H54 (cell line): ENCODE data around the gene ADARB1.

Experiments
- DNase-seq: peaks from one replicate; pipeline ENCODE4 v3.0.0; 2011; ENCODE audit warnings: low spot score, mixed read lengths; ENCODE audit not compliant: insufficient read length
- FAIRE-seq: peaks from 3 replicates; lab custom pipeline; 2011; peaks lifted over from hg19 to GRCh38; lab: Jason Lieb, UNC
- POLR2A ChIP-seq: IDR thresholded peaks from 2 replicates; pipeline ENCODE4 v1.6.1; 2011; ENCODE audit warnings: low read depth, mild to moderate bottlenecking, low read length

The ADARB1 gene

DNA sequence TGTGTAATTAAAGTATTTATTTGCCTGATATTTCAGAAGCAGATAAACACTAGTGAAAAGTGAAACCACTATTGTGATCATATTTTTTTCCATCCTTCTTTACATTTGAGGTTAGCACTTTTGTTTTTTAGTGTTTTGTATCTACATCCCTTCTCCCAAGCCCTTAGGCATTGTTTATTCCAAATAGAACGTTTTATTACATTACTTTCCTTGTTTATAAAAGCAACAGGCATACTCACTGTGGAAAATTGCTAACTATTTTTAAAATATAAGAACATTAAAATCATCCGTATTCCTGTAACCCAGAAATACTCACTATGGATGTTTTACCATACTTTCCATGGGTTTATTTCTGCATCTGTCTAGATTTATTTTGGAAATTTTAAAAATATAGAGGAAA is 109.5 kb downstream of the ADARB1 start:
- TF ChIP-seq POLR2A = no peak
- DNase-seq (no peak), FAIRE-seq (no peak)

DNA sequence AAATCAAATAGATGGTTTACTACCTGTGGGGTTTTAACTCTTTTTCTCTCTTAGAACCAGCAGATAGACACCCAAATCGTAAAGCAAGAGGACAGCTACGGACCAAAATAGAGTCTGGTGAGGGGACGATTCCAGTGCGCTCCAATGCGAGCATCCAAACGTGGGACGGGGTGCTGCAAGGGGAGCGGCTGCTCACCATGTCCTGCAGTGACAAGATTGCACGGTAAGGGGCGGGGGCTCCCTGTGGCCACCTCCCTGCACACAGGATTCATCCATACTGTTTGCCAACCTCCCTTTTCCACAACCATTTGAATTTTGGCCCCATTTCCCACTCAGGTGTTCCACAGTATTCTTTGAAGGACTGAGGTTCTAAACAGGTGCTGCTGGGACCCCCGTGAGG is 110.5 kb downstream of the ADARB1 start:
- DNase-seq (no peak), FAIRE-seq (no peak)
- no peak for TF ChIP-seq POLR2A

DNA sequence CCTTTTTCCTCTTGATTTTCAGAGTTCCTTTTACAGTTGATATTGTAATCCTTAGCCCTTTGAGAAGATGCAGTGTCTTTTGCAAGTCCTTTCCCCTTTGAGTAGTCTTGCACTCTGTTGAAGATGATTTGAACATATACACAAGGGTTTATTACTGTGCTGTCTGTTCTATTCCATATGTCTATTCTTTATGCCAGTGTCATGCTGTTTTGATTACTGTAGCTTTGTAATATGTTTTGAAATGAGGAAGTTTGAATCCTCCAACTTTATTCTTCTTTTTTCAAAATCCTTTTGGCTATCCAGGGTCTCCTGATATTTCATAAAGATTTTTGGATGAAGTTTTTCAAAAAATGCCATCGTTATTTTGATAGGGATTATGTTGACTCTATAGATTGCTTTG is 112.3 kb downstream of the ADARB1 start:
- peak; percentile 58 for FAIRE-seq
- DNase-seq = no peak
- TF ChIP-seq POLR2A = no peak

DNA sequence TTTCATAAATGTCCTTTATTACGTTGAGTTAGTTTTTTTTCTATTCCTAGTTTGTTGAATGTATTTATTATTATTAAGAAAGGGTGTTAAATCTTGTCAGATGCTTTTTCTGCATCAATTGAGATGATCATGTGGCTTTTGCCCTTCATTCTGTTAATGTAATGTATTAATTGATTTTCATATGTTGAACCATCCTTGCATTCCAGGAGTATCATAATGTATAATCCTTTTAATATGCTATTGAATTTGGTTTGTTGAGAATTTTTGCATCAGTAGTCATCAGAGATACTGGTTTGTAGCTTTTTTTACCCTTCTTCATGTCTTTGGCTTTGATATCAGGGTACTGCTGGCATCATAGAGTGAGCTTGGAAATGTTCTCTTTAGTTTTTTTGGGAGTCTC is 113.3 kb downstream of the ADARB1 start:
- FAIRE-seq = no peak
- no peak for DNase-seq
- TF ChIP-seq POLR2A = no peak

DNA sequence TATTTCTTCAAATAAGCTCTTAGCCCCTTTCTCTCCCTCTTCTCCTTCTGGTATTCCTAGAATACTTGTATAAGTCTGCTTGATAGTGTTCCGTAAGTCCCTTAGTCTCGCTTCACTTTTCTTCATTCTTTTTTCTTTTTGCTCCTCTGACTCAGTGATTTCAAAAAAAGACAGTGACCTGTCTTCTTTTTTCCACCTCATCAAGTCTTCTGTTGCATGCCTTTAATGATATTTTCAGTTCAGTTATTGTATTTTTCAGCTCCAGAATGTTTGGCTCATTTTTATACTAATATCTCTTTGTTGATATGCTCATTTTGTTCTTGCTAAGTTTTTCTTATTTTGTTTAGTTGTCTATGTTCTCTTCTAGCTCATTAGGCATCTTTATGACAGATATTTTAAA is 115.6 kb downstream of the ADARB1 start:
- no peak for TF ChIP-seq POLR2A
- no peak for FAIRE-seq
- no peak for DNase-seq

DNA sequence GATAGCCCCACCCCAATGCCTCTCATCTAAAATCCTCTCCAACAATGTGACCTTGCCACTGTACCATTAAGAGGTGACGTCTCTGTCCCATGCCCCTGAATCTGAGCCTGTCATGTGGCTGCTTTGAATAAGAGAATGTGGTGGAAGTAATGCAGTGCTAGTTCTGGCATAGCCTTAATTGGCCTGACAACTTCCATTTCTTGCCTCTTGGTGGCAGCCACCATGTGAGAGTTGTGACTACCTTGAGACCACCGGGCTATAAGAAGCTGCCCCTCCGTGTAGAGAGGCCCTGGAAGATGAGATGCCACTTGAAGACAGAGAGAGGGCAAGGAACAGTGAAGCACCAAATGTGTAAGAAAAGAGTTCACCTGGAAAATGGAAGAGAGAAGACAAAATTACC is 118.0 kb downstream of the ADARB1 start:
- FAIRE-seq = no peak
- DNase-seq = no peak
- no peak for TF ChIP-seq POLR2A

DNA sequence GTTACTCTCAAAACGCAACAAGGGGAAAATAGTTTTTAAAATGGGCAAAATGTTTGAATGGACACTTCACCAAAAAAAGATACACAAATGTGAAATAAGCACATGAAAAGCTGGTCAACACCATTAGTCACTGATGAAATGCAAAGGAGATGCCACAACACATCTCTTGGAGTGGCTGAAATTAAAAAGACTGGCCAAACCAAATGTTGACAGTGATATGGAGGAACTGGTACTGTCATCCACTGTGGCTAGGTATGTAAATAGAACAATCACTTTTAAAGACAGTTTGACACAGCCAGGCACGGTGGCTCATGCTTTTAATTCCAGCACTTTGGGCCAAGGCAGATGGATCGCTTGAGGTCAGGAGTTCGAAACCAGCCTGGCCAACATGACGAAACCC is 122.2 kb downstream of the ADARB1 start:
- no peak for DNase-seq
- no peak for FAIRE-seq
- TF ChIP-seq POLR2A = no peak

DNA sequence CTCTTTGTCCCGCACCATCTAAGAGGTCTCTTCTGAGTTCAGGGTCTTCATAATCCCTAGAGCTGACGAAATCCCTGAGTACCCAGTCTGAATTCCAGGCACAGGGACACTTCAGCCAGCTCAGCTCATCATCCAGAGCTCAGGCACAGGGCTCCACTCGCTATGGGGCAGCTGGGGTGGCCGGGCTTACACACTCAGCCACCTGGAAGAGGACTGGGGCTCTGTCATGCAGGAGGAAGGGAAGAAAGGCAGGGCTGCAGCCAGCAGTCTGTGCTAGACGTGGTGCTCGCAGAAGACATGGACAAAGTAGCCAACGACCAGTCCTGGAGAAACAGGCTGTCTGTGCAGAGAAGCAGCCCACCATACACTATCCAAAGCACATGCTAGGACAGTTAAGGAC is 124.8 kb downstream of the ADARB1 start:
- DNase-seq (no peak), FAIRE-seq (no peak)
- TF ChIP-seq POLR2A = no peak

DNA sequence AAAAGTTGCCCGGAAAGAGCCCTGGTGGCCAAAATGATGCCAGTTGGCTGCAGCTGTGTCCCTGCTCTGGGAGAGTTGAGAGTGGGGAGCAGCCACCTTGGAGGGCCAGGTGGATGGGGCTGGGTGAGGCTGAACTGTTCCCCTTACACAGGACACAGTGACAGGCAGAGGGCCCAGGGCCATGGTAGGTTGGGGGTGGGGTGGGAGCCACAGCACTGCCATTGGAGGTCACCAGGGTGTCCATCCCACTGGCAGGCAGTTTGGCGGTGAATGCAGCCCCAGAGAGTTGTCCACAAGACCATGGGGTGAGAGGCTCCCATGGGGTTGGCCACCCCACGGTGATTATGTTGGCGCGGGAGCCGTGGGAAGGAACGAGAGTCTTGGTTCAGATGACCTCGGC is 125.7 kb downstream of the ADARB1 start:
- no peak for DNase-seq
- no peak for FAIRE-seq

DNA sequence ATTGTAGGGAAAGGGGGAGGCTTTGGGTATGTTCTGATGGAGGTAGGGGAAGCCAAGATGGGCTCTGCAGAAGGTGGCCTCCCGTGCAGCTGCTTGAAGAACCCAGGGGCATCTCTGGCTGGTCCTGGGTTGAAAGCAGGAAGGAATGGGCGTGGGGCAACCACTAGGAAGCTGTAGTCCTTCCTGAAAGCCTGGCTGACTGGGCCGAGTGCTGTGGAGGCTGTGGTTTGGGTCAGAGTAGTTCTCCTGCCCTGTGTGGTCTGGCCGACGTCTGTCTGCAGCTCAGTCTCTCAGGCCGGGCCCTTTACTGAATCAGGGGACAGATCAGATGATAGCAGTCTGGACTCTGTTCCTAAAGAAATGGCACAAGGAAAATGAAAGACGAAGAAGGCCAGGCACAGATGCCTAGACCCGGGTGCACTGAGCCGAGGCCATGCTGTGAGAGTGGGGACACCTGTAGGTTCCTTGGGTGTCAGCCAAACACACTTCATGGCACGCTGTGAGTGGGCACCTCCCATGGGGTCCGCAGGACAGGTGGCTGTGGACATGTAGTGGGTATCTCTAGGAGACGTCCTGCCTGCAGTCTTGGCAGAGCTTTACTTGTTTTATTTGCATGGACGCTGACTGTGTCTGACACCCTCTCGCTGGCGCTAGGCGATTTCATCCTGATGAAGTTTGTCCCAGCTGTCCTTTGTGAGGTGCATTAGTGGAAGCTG is 126.4 kb downstream of the ADARB1 start:
- DNase-seq = no peak
- no peak for TF ChIP-seq POLR2A
- no peak for FAIRE-seq

More for the DNA sequence above, 125.7 kb downstream of the ADARB1 start:
- no peak for TF ChIP-seq POLR2A

DNA sequence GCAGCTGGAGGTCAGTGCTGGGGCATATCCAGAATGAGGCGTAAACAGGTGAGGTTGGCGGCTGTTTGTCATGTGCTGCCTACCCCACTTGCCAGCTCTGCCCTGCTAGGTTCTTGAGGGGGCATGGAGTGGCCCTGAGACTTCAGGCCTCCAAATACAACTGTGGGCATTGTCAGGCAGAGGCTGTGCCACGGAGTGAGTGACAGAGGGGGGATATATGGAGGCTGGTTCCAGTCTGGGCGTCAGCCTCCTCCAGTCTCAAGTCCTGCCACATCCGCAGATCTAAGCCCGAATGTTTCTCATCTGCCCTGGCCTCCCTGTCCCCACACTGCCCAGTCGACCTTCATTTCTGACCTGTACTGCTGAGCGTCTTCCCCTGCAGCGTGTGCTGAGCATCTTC is 128.0 kb downstream of the ADARB1 start:
- TF ChIP-seq POLR2A = no peak
- DNase-seq (no peak), FAIRE-seq (no peak)

DNA sequence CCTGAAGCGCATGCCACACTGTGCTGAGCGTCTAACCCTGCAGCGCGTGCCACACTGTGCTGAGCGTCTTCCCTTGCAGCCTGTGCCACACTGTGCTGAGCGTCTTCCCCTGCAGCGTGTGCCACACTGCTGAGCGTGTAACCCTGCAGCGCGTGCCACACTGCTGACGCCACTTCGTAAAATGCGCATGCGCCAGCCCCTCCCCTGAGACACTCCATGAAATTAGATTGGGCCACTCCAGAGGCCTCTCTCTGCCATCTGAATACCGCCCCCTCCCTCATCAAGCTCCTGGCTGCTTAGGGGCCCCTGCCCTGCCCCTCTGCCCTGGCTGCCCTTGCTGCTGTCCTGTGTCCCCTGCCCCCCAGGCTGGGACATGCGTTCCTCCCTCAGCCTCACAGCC is 128.5 kb downstream of the ADARB1 start:
- FAIRE-seq = no peak
- DNase-seq = no peak
- no peak for TF ChIP-seq POLR2A

DNA sequence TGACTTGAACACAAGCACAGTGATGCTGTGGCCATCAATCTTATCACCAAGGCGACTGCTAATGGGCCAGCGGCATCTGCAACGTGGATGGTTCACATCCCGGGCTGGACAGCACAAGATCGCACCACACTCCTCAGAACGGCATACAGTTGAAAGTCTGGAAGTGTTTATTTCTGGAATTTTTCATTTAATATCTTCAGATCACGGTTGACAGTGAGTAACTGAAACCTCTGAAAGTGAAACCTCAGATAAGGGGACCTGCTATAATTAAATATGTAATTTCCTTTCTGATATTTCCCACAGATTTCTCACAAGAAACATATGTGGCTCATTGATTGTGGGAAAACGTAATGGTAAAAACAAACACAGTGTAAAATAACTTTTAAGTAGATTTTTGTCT is 129.6 kb downstream of the ADARB1 start:
- FAIRE-seq (no peak), DNase-seq (no peak)
- TF ChIP-seq POLR2A = no peak

DNA sequence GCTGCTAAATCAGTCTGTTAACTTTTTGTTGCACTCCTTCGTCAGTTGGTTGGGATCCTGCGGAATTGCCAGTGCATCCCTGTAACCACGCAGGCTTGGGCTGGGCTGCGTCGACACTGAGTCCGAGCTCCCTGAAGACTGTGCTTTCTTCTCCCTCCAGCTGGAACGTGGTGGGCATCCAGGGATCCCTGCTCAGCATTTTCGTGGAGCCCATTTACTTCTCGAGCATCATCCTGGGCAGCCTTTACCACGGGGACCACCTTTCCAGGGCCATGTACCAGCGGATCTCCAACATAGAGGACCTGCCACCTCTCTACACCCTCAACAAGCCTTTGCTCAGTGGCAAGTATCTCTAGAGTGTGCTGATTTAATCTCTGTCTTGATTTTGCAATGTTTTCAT is 130.0 kb downstream of the ADARB1 start:
- no peak for TF ChIP-seq POLR2A
- DNase-seq (no peak), FAIRE-seq (no peak)

DNA sequence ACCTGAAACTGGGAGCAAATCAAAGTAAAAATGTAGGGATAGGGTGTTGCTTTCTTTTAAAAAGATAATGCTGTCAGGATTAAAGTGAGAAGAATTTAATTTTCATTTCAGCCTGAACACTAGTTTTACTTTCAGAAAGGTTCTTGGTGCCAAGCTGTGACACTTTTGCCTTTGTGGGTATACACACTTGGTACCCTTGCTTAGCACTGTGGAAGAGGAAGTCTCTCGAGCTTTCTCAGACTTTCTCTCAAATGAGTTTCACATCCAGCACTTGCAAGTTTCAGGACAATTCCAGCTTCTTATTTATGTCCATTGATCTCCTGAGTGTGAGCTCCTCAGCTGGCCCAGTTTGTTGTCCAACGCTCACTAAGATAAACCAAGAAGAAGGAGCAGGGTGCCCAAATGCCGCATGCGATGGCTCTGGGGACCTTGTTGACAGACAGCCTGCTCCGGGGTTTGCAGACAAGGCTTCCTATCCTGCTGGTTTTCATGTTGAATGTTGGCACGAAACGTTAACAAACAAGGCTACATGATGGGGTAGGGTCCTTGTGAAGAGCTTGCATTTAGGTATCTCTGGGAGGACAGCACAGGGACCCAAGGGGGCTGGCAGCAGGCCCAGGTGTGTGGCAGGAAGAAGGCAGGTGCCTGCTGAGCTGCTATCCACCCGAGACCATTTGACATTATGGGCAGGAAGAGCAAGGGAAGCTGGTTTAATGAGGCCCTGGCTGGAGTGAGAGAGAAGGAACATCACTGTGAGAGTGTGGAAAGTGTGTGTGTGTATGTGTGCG is 133.7 kb downstream of the ADARB1 start:
- TF ChIP-seq POLR2A = no peak
- FAIRE-seq = no peak
- no peak for DNase-seq

DNA sequence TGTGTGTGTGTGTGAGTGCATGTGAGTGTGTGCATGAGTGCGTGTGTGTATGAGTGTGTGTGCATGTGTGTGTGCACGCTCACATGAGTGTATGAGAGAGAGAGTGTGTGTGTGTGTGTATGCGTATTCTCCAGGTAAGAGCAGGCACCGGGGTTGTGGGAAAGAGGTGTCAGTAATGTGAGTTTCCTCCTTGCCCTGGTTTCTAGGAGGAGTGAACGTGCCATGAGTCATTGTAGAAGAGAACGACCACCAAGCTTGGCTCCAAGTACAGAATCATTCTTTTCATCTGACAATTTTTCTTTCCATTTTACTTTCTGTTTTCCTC is 134.2 kb downstream of the ADARB1 start:
- no peak for TF ChIP-seq POLR2A
- FAIRE-seq (no peak), DNase-seq (no peak)
